ENCODE results near the gene ABCG5. TPM values are rescaled to one million over a fixed set of nuclear protein-coding genes. Genes with fewer than 3 reads are reported as not detected.

ABCG5 gene
- total RNA-seq, 1 experiment from 2014 or later, result not detected

DNA sequence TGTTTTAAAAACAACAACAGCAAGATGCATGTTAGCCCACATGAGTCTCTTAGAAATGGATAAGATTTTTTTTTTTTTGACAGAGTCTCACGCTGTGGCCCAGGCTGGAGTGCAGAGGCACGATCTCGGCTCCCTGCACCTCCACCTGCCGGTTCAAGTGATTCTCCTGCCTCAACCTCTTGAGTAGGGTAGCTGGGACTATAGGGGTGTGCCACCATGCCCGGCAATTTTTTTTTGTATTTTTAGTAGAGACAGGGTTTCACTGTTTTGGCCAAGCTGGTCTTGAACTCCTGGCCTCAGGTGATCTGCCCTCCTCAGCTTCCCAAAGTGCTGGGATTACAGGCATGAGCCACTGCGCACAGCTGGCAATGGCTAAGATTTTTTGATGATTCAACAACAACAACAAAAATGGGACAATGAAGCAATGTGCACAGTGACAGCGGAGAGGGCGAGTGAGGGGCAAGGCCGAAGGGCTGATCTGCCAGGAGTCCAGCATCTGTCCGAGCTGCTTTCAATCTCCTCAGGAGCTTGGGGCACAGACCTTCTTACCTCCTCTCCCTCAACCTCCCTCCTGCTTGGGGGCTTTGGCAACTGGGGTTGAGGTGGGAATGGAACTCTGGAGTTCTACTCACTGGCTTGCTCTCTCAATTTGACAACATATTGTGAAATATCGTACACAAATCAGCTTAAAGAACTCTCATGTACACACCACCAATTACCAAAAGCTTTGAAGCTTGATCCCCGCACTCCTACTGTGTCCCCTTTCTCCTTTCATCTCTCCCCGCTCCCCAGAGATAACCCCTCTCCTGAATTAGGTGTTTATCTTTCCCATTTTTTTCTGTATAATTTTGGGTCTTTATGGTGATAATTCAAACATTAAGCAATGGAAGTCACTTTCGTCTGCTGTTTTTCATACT lies 3.6 kb upstream of the ABCG5 start:
- DNase-seq (ENCODE audit: low spot score) (no peak), ATAC-seq (no peak)
- H3K27me3 Mint-ChIP-seq (ENCODE audit: low read depth), result no peaks in the 10 kb centered on the region
- CTCF ChIA-PET, result interaction anchor here (2.3 kb wide), 1 partner anchor 36 kb away, joined by 5 read pairs; no protein-coding TSS in a partner anchor
- H3K36me3 Mint-ChIP-seq, result no peaks in the 10 kb centered on the region
- POLR2A ChIA-PET, result no interaction called here
- no peak overlapping the region for H3K27ac Mint-ChIP-seq
- H3K9me3 Mint-ChIP-seq, result no peaks in the 10 kb centered on the region
- TF ChIP-seq, protein P1, sequence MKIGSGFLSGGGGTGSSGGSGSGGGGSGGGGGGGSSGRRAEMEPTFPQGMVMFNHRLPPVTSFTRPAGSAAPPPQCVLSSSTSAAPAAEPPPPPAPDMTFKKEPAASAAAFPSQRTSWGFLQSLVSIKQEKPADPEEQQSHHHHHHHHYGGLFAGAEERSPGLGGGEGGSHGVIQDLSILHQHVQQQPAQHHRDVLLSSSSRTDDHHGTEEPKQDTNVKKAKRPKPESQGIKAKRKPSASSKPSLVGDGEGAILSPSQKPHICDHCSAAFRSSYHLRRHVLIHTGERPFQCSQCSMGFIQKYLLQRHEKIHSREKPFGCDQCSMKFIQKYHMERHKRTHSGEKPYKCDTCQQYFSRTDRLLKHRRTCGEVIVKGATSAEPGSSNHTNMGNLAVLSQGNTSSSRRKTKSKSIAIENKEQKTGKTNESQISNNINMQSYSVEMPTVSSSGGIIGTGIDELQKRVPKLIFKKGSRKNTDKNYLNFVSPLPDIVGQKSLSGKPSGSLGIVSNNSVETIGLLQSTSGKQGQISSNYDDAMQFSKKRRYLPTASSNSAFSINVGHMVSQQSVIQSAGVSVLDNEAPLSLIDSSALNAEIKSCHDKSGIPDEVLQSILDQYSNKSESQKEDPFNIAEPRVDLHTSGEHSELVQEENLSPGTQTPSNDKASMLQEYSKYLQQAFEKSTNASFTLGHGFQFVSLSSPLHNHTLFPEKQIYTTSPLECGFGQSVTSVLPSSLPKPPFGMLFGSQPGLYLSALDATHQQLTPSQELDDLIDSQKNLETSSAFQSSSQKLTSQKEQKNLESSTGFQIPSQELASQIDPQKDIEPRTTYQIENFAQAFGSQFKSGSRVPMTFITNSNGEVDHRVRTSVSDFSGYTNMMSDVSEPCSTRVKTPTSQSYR (CRISPR knock-in tag; IDR thresholded peaks at IDR 0.05), result no peak
- no peak for TF ChIP-seq SOX15 (CRISPR knock-in tag; IDR thresholded peaks at IDR 0.05)
- H3K4me3 Mint-ChIP-seq, result no peak overlapping the region
- H3K4me1 Mint-ChIP-seq, result peaks cover 8% of the 10 kb centered on the region

DNA sequence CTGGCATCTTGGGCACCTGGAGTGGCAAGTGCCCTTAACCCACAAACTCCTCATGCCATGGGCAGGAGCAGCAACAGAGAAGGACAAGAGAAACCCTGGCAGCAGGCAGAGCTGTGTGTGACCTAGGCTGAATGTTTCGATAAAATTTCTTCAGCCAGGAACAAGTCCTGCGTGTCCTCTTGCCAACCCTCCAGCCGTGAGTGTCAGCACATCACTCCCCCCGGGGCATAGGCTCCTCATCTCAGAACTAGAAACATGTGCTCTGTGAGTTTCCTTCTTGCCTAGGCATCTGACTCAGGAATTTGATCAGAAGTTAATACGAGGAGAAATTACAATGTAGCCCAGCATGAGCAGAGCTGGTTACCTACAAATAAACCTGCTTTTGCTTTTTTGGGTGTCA lies 2.3 kb upstream of the ABCG5 start:
- no peaks in the 10 kb centered on the region for H3K9me3 Mint-ChIP-seq
- H3K36me3 Mint-ChIP-seq, result no peaks in the 10 kb centered on the region
- no peak overlapping the region for H3K27ac Mint-ChIP-seq
- no peaks in the 10 kb centered on the region for H3K27me3 Mint-ChIP-seq (ENCODE audit: low read depth)
- ChIA-PET POLR2A (no interaction called here), CTCF (interaction anchor here (0.6 to 2.3 kb wide), 2 partner anchors 37 to 570 kb away, joined by 3 to 5 read pairs; no protein-coding TSS in a partner anchor)
- H3K4me3 Mint-ChIP-seq, result no peak overlapping the region
- TF ChIP-seq, protein P2, sequence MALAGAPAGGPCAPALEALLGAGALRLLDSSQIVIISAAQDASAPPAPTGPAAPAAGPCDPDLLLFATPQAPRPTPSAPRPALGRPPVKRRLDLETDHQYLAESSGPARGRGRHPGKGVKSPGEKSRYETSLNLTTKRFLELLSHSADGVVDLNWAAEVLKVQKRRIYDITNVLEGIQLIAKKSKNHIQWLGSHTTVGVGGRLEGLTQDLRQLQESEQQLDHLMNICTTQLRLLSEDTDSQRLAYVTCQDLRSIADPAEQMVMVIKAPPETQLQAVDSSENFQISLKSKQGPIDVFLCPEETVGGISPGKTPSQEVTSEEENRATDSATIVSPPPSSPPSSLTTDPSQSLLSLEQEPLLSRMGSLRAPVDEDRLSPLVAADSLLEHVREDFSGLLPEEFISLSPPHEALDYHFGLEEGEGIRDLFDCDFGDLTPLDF (CRISPR knock-in tag; IDR thresholded peaks at IDR 0.05), result no peak
- no peak for TF ChIP-seq ELF4 (CRISPR knock-in tag; IDR thresholded peaks at IDR 0.05; ENCODE audit: low read depth)
- no peak for TF ChIP-seq FOXK1 (CRISPR knock-in tag; IDR thresholded peaks at IDR 0.05)
- TF ChIP-seq ZNF396 (CRISPR knock-in tag; IDR thresholded peaks at IDR 0.05; ENCODE audit: borderline replicate concordance), result no peak
- no peak for TF ChIP-seq ZNF532 (CRISPR knock-in tag; IDR thresholded peaks at IDR 0.05; ENCODE audit: borderline replicate concordance)
- TF ChIP-seq ETV6 (CRISPR knock-in tag; IDR thresholded peaks at IDR 0.05), result no peak
- TF ChIP-seq, protein P3, sequence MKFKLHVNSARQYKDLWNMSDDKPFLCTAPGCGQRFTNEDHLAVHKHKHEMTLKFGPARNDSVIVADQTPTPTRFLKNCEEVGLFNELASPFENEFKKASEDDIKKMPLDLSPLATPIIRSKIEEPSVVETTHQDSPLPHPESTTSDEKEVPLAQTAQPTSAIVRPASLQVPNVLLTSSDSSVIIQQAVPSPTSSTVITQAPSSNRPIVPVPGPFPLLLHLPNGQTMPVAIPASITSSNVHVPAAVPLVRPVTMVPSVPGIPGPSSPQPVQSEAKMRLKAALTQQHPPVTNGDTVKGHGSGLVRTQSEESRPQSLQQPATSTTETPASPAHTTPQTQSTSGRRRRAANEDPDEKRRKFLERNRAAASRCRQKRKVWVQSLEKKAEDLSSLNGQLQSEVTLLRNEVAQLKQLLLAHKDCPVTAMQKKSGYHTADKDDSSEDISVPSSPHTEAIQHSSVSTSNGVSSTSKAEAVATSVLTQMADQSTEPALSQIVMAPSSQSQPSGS (CRISPR knock-in tag; IDR thresholded peaks at IDR 0.05; ENCODE audit: borderline replicate concordance, low read depth), result no peak
- TF ChIP-seq, protein P4, sequence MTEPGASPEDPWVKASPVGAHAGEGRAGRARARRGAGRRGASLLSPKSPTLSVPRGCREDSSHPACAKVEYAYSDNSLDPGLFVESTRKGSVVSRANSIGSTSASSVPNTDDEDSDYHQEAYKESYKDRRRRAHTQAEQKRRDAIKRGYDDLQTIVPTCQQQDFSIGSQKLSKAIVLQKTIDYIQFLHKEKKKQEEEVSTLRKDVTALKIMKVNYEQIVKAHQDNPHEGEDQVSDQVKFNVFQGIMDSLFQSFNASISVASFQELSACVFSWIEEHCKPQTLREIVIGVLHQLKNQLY (CRISPR knock-in tag; IDR thresholded peaks at IDR 0.05), result no peak
- TF ChIP-seq HMGA2 (CRISPR knock-in tag; IDR thresholded peaks at IDR 0.05), result no peak
- TF ChIP-seq IRF2 (CRISPR knock-in tag; IDR thresholded peaks at IDR 0.05; ENCODE audit: borderline replicate concordance, low read depth), result no peak
- TF ChIP-seq ATF1 (CRISPR knock-in tag; IDR thresholded peaks at IDR 0.05), result no peak
- no peak for TF ChIP-seq ZBTB43 (CRISPR knock-in tag; IDR thresholded peaks at IDR 0.05)
- H3K4me1 Mint-ChIP-seq, result peaks cover 8% of the 10 kb centered on the region
- DNase-seq (ENCODE audit: low spot score) (no peak), ATAC-seq (no peak)
